Adrenal gland (tissue), 5 donors: ENCODE measurements around the gene ATOH7.

Experiments
- CTCF ChIP-seq, 6 experiments: fragments of 450-650 bp in 4 of 6; fragments of 200-600 bp in 2 of 6; sonication (generic) in 1 of 6; IDR thresholded peaks; 1 replicate in 5 of 6; 2 replicates in 1 of 6; pipeline versions ENCODE4 v1.5.1 to v1.8.0; 2016 to 2021; ENCODE audit warnings: antibody characterized with exemption in 6 of 6, mild to moderate bottlenecking in 2 of 6, moderate library complexity in 1 of 6
- POLR2A ChIP-seq, 2 donors: fragments of 450-650 bp; IDR thresholded peaks; one replicate each; pipeline ENCODE4 v1.6.1; 2017; ENCODE audit warnings: antibody characterized with exemption in 2 of 2, mild to moderate bottlenecking in 2 of 2, moderate library complexity in 1 of 2
- donor health status: DM: no; HTN: no; CAD: no.

GRCh38 chr10:68249297-68249696 lies 17.4 kb upstream of the ATOH7 start:
- TF ChIP-seq CTCF (IDR thresholded peaks at IDR 0.05) (no peak), POLR2A (IDR thresholded peaks at IDR 0.05) (no peak)
